Adrenal gland (tissue), 12 donors: Measurements from ENCODE around the gene CEP128. TPM values are rescaled to one million over a fixed set of nuclear protein-coding genes. Genes with fewer than 3 reads are reported as not detected.

Experiments used
- DNase-seq, 7 donors: peaks; one replicate each; pipeline ENCODE4 v3.0.0-alpha.2; 2019 to 2020
- H3K27ac ChIP-seq, 5 donors: fragments of 200-600 bp; sonication (generic) in 4 of 5; 1 replicate in 3 of 5; 2 replicates in 2 of 5; pipeline versions ENCODE4 v1.5.1 to v1.8.0; 2016 to 2020; ENCODE audit warnings: mild to moderate bottlenecking in 1 of 5
- H3K27me3 ChIP-seq: fragments of 200-600 bp; 2 replicates; pipeline ENCODE4 v1.8.0; 2021
- H3K36me3 ChIP-seq, 2 donors: fragments of 200-600 bp; replicated peaks in 1 of 2; 1 replicate in 1 of 2; 2 replicates in 1 of 2; pipeline versions ENCODE4 v1.5.1 to v1.8.0; 2018 to 2022
- H3K4me1 ChIP-seq, 2 donors: fragments of 200-600 bp; replicated peaks in 1 of 2; 1 replicate in 1 of 2; 2 replicates in 1 of 2; pipeline versions ENCODE4 v1.5.1 to v1.8.0; 2018 to 2021
- H3K4me3 ChIP-seq, 4 donors: fragments of 200-600 bp; sonication (generic) in 3 of 4; one replicate each; pipeline ENCODE4 v1.5.1; 2016 to 2018
- H3K9me3 ChIP-seq, 3 donors: fragments of 200-600 bp; sonication (generic) in 1 of 3; replicated peaks in 1 of 3; 1 replicate in 2 of 3; 2 replicates in 1 of 3; pipeline versions ENCODE4 v1.5.1 to v1.8.0; 2016 to 2021
- CTCF ChIP-seq, 6 experiments: fragments of 450-650 bp in 4 of 6; fragments of 200-600 bp in 2 of 6; sonication (generic) in 1 of 6; IDR thresholded peaks; 1 replicate in 5 of 6; 2 replicates in 1 of 6; pipeline versions ENCODE4 v1.5.1 to v1.8.0; 2016 to 2021; ENCODE audit warnings: antibody characterized with exemption in 6 of 6, mild to moderate bottlenecking in 2 of 6, moderate library complexity in 1 of 6
- POLR2A ChIP-seq, 2 donors: fragments of 450-650 bp; IDR thresholded peaks; one replicate each; pipeline ENCODE4 v1.6.1; 2017; ENCODE audit warnings: antibody characterized with exemption in 2 of 2, mild to moderate bottlenecking in 2 of 2, moderate library complexity in 1 of 2
- WGBS, 4 donors: extraction: QIAGEN DNeasy Blood & Tissue Kit in 2 of 4; methylation state at CpG; one replicate each; pipeline versions ENCODE4 v1.1.5 to v1.1.7; 2013 to 2017; 5-methylcytosine and 5-hydroxymethylcytosine counted together
- intact Hi-C, 2 donors: fragments of 100-400 bp; cut with DNase I; formaldehyde crosslinking; loops; one replicate each; pipeline versions ENCODE4 v1.14.1 to v1.15.0; 2022 to 2023
- polyA plus RNA-seq, 3 donors: library from polyadenylated mRNA; stranded (reverse); fragments of 200-250 nt in 2 of 3; fragments of 350-450 nt in 1 of 3; fragmentation: Illumina TruSeq in 1 of 3; extraction: RNeasy Lipid Tissue Mini Kit (QIAGEN cat#74804) in 1 of 3; gene quantifications; one replicate each; pipeline ENCODE4 v1.2.3, GENCODE V29; 2013 to 2014
- total RNA-seq, 9 donors: library from RNA; depleted of rRNA in 4 of 9; stranded (reverse); fragments of >200 nt in 4 of 9; fragments of 120-200 nt in 1 of 9; fragmentation: NEBNext Ultra II Directional in 1 of 9; extraction: Animal tissue kit (Norgen Biotek cat#: 25700) in 1 of 9; gene quantifications; one replicate each; pipeline versions ENCODE4 v1.1.0 to v1.2.4, GENCODE V29; 2013 to 2023
- donor health status: healthy with polysubstance abuse.
- donor health status: Bipolar disorder and iron deficiency.
- donor health status: DM: yes; HTN: yes; CAD: no.
- donor health status: DM: no; HTN: no; CAD: no.
- donor health status: DM: no; HTN: no; CAD: no.
- donor health status: DM: yes; HTN: yes; CAD: no.

CEP128 gene
- total and polyA plus RNA-seq, 12 donors: 1.1 to 5.2 (median 3.1) TPM

GRCh38 chr14:80930836-80931389 is 10.6 kb downstream of the CEP128 start:
- Histone ChIP-seq H3K4me3 (no peak overlapping the region), H3K9me3 (no peaks in the 10 kb centered on the region), H3K36me3 (no peaks in the 10 kb centered on the region), H3K27ac (no peak overlapping the region), H3K27me3 (no peaks in the 10 kb centered on the region), H3K4me1 (no peaks in the 10 kb centered on the region)
- no peak for DNase-seq
- intact Hi-C loops: no loop called here
- WGBS, 4 donors: 68 to 75% (median 74%) methylated on average over 8 of the region's 8 CpGs
- TF ChIP-seq CTCF (IDR thresholded peaks at IDR 0.05) (no peak), POLR2A (IDR thresholded peaks at IDR 0.05) (no peak)

GRCh38 chr14:80930095-80930494 is 11.4 kb downstream of the CEP128 start:
- no peak for TF ChIP-seq CTCF (IDR thresholded peaks at IDR 0.05)
- TF ChIP-seq POLR2A (IDR thresholded peaks at IDR 0.05): no peak
- H3K4me3 ChIP-seq: no peak overlapping the region
- H3K4me1 ChIP-seq: no peaks in the 10 kb centered on the region
- H3K27ac ChIP-seq: no peak overlapping the region
- 91 to 95% (median 93%) methylated on average over 5 of the region's 5 CpGs for WGBS, 4 donors
- no peak for DNase-seq
- intact Hi-C loops: no loop called here
- no peaks in the 10 kb centered on the region for H3K27me3 ChIP-seq
- H3K9me3 ChIP-seq: no peaks in the 10 kb centered on the region
- no peaks in the 10 kb centered on the region for H3K36me3 ChIP-seq

- Histone ChIP-seq H3K36me3 (no peaks in the 10 kb centered on the region), H3K4me3 (no peak overlapping the region), H3K4me1 (no peaks in the 10 kb centered on the region), H3K27me3 (no peaks in the 10 kb centered on the region), H3K27ac (no peak overlapping the region), H3K9me3 (no peaks in the 10 kb centered on the region)
- 89 to 98% (median 91%) methylated on average over 5 to 8 of the region's 8 CpGs for WGBS, 4 donors
- intact Hi-C loops: no loop called here
- TF ChIP-seq CTCF (IDR thresholded peaks at IDR 0.05) (no peak), POLR2A (IDR thresholded peaks at IDR 0.05) (no peak)
- no peak for DNase-seq
These were observed 14.2 kb downstream of the CEP128 start for GRCh38 chr14:80927083-80927989.

GRCh38 chr14:80926397-80927082 is 15.0 kb downstream of the CEP128 start:
- Histone ChIP-seq H3K27ac (no peak overlapping the region), H3K4me1 (no peaks in the 10 kb centered on the region), H3K4me3 (no peak overlapping the region), H3K36me3 (no peaks in the 10 kb centered on the region), H3K27me3 (no peaks in the 10 kb centered on the region), H3K9me3 (no peaks in the 10 kb centered on the region)
- no peak for DNase-seq
- WGBS, 4 donors: 94 to 100% (median 94%) methylated on average over 1 to 4 of the region's 4 CpGs
- intact Hi-C loops: no loop called here
- TF ChIP-seq CTCF (IDR thresholded peaks at IDR 0.05) (no peak), POLR2A (IDR thresholded peaks at IDR 0.05) (no peak)
